Hematopoietic multipotent progenitor cell treated with erythropoietin and hydrocortisone succinate and interleukin-3 and kit ligand, for 4 days (in vitro differentiated cells): ENCODE data around the gene AIF1L.
A peak's percentile ranks its signal among the peaks of the same experiment; 100 is the strongest.

ENCODE experiments used
- DNase-seq: peaks from one replicate; pipeline ENCODE4 v3.0.0-alpha.2; 2015

Gene AIF1L

GRCh38 chr9:131096269-131097125 is at the start of gene AIF1L:
Gene AIF1L (plus strand): TSS chr9:131096531. CDS start chr9:131096630, 99 bp downstream.
- peak; percentile 27 for DNase-seq

DNA sequence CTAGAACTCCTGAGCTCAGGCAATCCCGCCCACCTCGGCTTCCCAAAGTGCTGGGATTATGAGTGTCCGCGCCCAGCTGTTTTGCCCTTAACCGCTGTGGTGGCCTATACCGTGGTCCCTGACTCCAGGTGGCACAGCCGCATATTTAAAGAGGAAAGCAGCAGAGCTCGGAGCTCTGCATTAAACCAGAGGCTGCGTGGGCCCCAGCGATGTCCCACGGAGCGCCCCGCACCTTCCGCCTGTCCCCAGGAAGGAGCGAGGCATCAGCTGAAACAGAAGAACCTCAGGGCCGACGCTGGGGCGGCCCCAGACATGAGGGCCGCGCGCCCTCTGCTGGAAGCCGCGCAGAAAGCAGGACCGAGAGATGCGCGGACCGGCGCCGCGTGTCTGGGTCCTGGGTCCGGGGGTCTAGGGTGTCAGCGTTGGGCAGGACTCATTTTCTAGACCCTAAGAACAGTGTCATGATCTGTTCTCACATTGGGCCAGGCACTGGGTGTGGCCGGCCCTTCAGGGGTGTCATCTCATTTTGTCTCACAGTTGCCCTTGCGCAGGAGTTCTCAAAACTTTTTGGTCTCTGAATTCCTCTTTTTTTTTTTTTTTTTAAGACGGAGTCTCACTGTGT is 49.6 kb upstream of the AIF1L start:
- peak; percentile 87 for DNase-seq

GRCh38 chr9:131048332-131048731 is 48.0 kb upstream of the AIF1L start:
- no peak for DNase-seq

DNA sequence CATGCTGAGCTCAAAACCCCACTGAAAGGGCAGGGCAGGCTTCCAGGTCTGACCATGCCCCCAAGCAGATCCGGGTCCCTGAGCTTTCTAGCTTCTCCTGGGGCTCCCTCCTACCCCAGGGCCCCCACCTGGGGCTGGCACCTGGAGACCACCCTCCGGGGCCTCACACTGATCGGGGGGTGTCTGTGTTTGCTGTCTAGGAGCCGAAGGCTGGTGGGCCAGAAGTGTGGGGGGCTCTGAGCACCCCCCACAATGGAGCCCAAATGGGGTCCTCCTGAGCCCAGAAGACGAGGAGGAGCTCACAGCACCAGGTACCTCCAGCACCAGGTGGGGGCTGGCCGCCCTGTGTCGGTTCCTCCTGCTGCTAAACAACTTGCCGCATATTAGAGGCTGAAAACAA is 47.5 kb upstream of the AIF1L start:
- no peak for DNase-seq

DNA sequence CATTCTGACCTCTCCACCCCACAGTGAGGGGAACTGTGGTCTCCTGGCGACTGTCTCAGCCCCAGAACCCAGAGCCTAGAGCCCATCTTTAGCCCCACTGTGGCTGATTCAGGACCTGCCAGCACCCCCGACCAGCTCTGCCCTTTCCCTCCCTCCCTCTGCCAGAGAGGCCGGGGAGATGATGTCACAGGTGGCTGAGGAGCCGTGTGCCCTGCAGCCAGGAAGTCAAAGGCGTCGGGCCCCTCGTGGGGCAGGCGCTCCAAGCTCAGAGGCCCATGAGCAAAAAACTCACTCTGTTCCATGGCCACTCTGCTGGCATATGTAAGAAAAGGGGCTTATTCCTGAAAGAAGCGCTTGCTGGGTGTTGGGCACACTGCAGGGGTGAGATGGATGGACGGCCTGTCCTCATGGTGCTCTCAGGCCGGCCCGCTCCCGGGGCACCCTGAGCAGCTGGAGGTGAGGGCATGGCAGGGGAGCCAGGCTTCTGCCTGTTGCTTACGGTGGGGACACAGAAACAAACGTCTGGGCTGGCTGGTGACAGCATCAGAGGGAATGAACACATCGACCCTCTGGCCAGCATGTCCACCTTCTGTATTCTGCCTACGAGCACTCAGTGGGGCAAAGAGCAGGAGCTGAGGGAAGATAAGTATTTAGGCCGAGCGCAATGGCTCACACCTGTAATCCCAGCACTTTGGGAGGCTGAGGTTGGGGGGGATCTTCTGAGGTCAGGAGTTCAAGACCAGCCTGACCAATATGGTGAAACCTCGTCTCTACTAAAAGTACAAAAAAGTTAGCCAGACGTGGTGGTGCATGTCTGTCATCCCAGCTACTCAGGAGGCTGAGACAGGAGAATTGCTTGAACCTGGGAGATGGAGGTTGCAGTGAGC is 46.3 kb upstream of the AIF1L start:
- no peak for DNase-seq

- no peak for DNase-seq
These were observed 45.5 kb upstream of the AIF1L start for GRCh38 chr9:131050831-131051230.

DNA sequence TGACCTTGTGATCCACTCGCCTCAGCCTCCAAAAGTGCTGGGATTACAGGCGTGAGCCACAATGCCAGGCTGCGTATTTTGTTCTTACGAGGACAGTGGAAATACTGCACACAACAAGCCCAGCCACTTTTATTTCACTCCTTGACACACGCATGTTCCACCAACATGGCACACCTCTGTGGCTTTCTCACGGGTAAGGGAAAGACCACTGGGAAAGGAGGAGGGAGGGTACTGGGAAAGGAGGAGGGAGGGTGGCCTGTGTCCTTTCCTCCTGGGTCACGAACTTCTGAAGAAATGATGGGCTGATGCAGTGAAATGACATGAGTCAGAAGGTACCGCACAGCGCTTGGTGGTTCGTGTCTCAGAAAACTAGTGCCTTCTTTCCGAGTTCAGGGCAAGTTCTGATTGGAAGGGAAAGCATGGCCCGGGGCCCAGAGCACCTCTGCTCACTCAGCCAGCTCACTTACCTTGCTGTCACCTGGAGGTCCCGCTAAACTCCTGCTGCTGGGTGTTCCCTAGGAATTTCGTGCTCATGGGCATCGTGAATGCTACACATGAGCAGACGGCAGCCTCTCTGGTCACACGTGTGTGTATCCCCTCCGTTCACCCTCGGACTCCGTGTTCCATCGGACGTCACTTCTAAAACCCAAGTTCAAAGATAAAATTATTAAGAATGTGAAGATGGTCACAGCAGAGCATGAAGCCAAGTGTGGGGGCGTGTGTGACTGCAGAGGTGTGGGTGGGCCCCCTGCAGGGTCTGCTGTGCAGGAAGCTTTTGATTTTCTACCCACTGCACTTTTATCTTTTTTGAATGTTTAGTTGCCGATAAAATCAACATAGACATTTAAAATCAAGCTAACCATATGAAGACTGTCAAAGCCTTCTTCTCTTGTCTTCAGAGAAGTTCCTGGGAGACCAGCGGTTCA is 44.5 kb upstream of the AIF1L start:
- DNase-seq: no peak

GRCh38 chr9:131053896-131054295 is 42.4 kb upstream of the AIF1L start:
- no peak for DNase-seq

DNA sequence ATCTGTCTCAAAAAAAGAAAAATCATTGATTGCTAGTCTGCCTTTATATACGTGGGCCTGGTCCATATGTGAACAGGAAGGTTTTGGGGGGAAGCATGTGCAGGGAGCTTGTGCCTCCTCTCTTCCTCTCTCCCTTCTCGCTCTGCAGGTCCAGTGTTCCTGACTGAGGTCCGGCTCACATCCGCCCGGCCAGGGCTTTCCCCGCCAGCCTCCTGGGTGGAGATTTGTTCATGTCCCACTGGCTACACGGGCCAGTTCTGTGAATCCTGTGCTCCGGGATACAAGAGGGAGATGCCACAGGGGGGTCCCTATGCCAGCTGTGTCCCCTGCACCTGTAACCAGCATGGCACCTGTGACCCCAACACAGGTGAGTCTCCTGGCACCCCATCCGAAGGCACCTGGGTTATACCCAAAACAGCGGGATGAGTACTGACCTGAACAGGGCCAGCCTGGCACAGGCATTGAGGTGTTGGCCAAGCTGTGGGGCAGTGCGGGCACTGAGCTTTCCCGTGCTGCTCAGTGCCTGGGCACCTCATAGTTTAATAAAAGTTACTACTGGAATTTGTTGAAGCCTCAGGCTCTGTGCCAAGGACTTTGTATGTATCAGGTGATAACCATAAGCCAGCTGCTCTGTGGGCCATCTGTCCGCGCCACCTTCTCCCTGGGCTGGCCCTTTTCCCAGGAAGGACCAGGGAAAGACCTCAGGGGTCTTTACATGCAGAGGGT is 39.4 kb upstream of the AIF1L start:
- DNase-seq: no peak

DNA sequence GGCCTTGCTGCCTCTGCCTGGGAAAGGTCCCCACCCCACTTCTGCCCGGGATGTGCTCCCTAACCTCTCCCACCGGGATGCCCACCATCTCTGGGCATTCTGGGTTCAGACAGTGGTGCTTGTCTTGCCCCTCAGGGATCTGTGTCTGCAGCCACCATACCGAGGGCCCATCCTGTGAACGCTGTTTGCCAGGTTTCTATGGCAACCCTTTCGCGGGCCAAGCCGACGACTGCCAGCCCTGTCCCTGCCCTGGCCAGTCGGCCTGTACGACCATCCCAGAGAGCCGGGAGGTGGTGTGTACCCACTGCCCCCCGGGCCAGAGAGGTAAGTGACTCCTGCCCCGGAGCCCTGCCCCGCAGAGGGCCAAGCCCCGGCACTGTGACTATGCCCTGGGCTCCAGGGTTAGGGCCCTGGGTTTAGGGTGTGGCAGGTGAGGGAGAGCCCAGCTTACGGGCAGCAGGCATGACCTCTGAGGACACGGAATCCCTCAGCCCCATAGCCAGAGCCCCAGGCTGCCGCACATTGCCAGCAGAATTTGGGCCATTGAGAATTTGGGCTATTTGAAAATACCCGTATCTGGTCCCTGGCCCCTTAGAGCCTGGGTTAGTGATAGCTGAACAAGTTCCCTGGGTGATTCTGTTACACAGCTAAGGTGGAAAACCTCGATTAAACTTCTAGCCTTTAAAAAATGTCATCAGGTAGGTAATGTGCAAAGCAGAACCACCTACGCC is 35.3 kb upstream of the AIF1L start:
- no peak for DNase-seq

GRCh38 chr9:131062969-131063368 is 33.4 kb upstream of the AIF1L start:
- no peak for DNase-seq

DNA sequence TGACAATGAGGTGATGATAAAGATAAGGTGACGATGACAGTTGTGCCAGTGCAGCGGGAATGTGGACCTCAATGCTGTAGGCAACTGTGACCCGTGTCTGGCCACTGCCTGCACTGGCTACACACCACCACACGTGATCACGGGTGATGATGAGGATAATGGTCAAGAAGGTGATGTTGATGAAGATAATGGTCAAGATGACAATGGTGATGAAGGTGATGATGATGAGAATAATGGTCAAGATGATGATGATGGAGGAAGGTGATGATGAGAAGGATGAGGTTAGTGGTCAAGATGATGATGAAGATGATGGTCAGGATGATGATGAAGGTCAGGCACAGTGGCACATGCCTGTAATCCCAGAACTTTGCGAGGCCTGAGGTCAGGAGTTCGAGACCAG is 30.7 kb upstream of the AIF1L start:
- DNase-seq: no peak

GRCh38 chr9:131067625-131068024 is 28.7 kb upstream of the AIF1L start:
- DNase-seq: no peak

- DNase-seq: no peak
These were observed 28.1 kb upstream of the AIF1L start for GRCh38 chr9:131068076-131068816.

DNA sequence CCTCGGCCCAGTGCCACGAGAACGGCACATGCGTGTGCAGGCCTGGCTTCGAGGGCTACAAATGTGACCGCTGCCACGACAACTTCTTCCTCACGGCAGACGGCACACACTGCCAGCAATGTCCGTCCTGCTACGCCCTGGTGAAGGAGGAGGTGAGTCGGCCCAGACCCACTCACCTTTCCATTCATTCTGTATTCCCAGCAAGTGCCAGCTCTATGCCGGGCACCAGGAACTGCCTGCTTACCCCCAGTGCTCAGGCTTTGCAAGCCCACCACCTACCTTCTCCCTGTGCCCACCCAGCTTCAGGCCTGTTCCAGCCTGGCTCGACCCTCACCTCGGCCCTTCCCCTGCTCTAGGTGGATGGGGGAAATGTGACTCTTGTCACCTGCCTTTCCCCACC is 26.6 kb upstream of the AIF1L start:
- no peak for DNase-seq

DNA sequence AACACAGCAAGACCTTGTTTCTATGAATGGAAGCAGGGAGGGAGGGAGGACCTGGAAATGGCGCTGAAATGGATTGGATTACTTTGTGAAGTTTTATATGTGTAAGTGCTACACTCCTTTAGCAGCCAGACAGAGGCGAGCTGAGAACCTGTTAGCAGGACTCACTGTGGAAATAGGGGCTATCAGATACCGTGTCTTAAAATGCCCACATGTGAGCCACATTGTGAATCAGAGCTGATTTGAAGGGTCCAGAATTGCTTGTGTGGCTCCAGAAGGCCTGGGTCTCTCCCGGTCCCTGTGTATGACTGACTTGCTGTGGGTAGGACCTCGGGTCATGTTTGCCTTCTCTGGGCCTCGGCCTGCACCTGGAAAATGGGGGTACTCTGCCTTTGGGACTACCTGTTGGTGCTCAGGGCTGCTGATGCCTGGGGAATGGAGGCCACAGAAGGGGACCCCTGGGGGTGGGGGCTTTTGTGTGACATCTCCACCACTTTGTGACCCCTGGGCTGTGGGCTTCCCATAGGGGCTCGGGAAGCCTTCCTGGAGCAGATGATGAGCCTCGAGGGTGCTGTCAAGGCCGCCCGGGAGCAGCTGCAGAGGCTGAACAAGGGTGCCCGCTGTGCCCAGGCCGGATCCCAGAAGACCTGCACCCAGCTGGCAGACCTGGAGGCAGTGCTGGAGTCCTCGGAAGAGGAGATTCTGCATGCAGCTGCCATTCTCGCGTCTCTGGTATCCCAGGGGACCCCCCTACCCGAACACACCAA is 24.0 kb upstream of the AIF1L start:
- DNase-seq: no peak

DNA sequence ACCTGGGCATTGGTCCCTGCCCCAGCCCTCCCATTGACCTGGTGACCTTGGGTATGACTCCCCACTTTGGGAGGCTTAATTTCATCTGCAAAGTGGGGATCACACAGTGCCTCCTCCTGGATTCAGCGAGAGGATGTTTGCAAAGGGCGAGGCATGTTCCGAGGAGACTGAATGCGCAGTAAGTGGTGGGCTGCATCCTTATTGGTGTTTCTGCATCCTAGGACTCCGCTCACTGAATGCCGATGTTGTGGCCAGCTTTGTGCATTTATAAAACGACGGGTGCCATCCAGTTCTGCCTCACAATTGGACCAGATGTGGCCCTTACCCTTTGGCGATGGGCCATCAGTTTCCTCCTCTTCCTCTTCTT is 23.5 kb upstream of the AIF1L start:
- no peak for DNase-seq

GRCh38 chr9:131076347-131077195 is 19.8 kb upstream of the AIF1L start:
- DNase-seq: no peak
